Mesenteric fat pad (tissue), 1 donor: ENCODE results near the gene GABRA5. TPM values are rescaled to one million over a fixed set of nuclear protein-coding genes. Genes with fewer than 3 reads are reported as not detected.

Experiments used
- DNase-seq: peaks from one replicate; pipeline ENCODE4 v3.0.0-alpha.2; 2020; ENCODE audit warnings: low spot score
- total RNA-seq: library from RNA; stranded (reverse); fragmentation: NEBNext Ultra II Directional; extraction: Animal tissue kit (Norgen Biotek cat#: 25700); gene quantifications from one replicate; pipeline ENCODE4 v1.2.1, GENCODE V29; 2021
- donor health status: DM: yes; HTN: yes; CAD: no.

GABRA5 gene
- total RNA-seq, 1 donor from 2014 or later = not detected

GRCh38 chr15:26985050-26985449 lies 118.2 kb downstream of the GABRA5 start:
- no peak for DNase-seq

GRCh38 chr15:26996250-26996649 lies 129.4 kb downstream of the GABRA5 start:
- no peak for DNase-seq

Other genes starting within 250 kb of the GABRA5 start
- gene GABRB3, start 94.0 kb upstream of the GABRA5 start, total RNA-seq = 1.5 TPM
- gene GABRG3, start 104.1 kb downstream of the GABRA5 start, total RNA-seq = not detected